Caco-2 (cell line): Measurements from ENCODE around the gene UFD1. TPM values are rescaled to one million over a fixed set of nuclear protein-coding genes. Genes with fewer than 3 reads are reported as not detected.
A peak's percentile ranks its signal among the peaks of the same experiment; 100 is the strongest.

Experiments
- BruUV-seq: library from RNA; stranded (reverse); fragments of 400-500 nt; replicated peaks from 2 replicates; lab custom pipeline; 2021; lab: Mats Ljungman, UMichigan
- CTCF ChIA-PET: fragments of 300-600 bp; sonication (Branson Sonifier 250); formaldehyde crosslinking; loops from one replicate; lab custom pipeline; 2022; ENCODE audit warnings: antibody characterized with exemption; lab: Charles Lee
- POLR2A ChIA-PET: fragments of 300-600 bp; sonication (Branson Sonifier 250); formaldehyde crosslinking; loops from one replicate; lab custom pipeline; 2022; ENCODE audit warnings: antibody characterized with exemption; lab: Charles Lee
- DNase-seq, 2 experiments: peaks; one replicate each; pipeline versions ENCODE4 v3.0.0 to v3.0.0-alpha.2; 2020 to 2022
- H3K27me3 ChIP-seq: replicated peaks from 2 replicates; pipeline ENCODE4 v1.6.0; 2011; ENCODE audit warnings: low read length; ENCODE audit not compliant: control insufficient read depth, insufficient read depth
- H3K36me3 ChIP-seq: 2 replicates; pipeline ENCODE4 v1.5.1; 2011; ENCODE audit warnings: low read length; ENCODE audit not compliant: control insufficient read depth, insufficient read depth
- H3K4me1 ChIP-seq: fragments of 250-450 bp; sonication (Bioruptor Pico); 2 replicates; pipeline ENCODE4 v1.5.1; 2020; ENCODE audit warnings: mild to moderate bottlenecking
- H3K4me3 ChIP-seq: 2 replicates; pipeline ENCODE4 v1.5.1; 2011; ENCODE audit warnings: low read depth, mild to moderate bottlenecking, control low read depth, low read length
- H3K9me3 ChIP-seq: fragments of 250-450 bp; sonication (Bioruptor Pico); 2 replicates; pipeline ENCODE4 v1.5.1; 2020; ENCODE audit warnings: mild to moderate bottlenecking, moderate library complexity
- H3K27ac Mint-ChIP-seq: one replicate; pipeline ENCODE4 v1.8.0; 2022; ENCODE audit warnings: mixed read lengths; ENCODE audit not compliant: unreplicated experiment
- H3K27me3 Mint-ChIP-seq: one replicate; pipeline ENCODE4 v1.8.0; 2022; ENCODE audit warnings: mixed read lengths; ENCODE audit not compliant: insufficient read depth, unreplicated experiment
- H3K36me3 Mint-ChIP-seq: one replicate; pipeline ENCODE4 v1.8.0; 2022; ENCODE audit warnings: mild to moderate bottlenecking, mixed read lengths; ENCODE audit not compliant: insufficient read depth, unreplicated experiment
- H3K4me1 Mint-ChIP-seq: one replicate; pipeline ENCODE4 v1.8.0; 2022; ENCODE audit warnings: low read depth, mixed read lengths; ENCODE audit not compliant: unreplicated experiment
- H3K4me3 Mint-ChIP-seq: one replicate; pipeline ENCODE4 v1.8.0; 2022; ENCODE audit warnings: mild to moderate bottlenecking, moderate library complexity, mixed read lengths; ENCODE audit not compliant: unreplicated experiment
- H3K9me3 Mint-ChIP-seq: one replicate; pipeline ENCODE4 v1.8.0; 2022; ENCODE audit warnings: mixed read lengths; ENCODE audit not compliant: unreplicated experiment
- CTCF ChIP-seq, 2 experiments: fragments of 200-600 bp in 1 of 2; IDR thresholded peaks; 1 replicate in 1 of 2; 2 replicates in 1 of 2; pipeline versions ENCODE4 v1.5.1 to v1.8.0; 2011 to 2022; ENCODE audit warnings: antibody characterized with exemption in 1 of 2, control low read depth in 1 of 2, inconsistent platforms in 1 of 2, low read depth in 1 of 2, low read length in 1 of 2, mild to moderate bottlenecking in 1 of 2, moderate library complexity in 1 of 2; ENCODE audit not compliant: insufficient read depth in 1 of 2, severe bottlenecking in 1 of 2, unreplicated experiment in 1 of 2
- intact Hi-C: fragments of 100-400 bp; cut with micrococcal nuclease; formaldehyde crosslinking; loops from one replicate; pipeline ENCODE4 v1.10.0; 2022; ENCODE audit not compliant: unreplicated experiment
- total RNA-seq: library from RNA; stranded (reverse); gene quantifications from 2 replicates; pipeline ENCODE4 v1.2.3, GENCODE V29; 2022

The UFD1 gene
- total RNA-seq, 1 experiment from 2014 or later = 102 TPM

DNA sequence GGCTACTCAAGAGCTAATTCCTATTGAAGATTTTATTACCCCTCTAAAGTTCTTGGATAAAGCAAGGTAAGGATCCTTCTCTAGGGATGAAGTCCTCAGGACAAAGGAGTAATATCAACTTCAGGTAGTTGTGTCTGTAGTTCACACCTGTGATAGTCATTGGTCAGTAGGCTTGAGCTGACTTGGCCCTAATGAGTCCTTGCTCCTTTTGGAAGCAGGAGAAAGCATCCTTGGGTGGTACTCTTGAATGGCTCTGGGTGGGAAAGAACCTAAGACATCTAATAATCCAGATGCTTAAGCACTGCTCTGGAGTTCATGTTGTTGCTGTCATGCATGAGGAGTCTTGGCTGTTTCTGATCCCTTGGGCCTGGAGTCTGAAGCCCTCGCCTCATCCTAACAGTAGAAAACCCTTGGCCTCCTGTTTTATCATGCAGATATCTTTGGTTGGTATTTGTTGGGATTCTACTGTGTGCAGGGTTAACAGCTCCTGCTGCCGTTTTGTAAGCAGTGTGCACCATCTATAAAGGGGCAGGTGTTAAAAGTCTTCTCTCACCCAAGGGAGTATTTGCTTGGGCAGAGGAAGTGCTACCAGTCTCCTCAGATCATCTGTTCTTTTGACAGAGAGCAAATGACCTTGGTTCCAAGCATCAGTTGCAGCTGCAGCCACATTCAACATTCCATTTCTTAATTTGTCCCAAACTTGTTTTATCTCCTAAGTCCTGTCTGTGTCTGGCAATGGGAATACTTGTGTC lies 44.0 kb downstream of the UFD1 start:
- Mint-ChIP-seq H3K27me3 (no peaks in the 10 kb centered on the region), H3K4me1 (peaks cover 6% of the 10 kb centered on the region), H3K27ac (no peak overlapping the region), H3K4me3 (no peak overlapping the region), H3K36me3 (peaks cover 39% of the 10 kb centered on the region), H3K9me3 (no peaks in the 10 kb centered on the region)
- CTCF ChIA-PET = no interaction called here
- peaks cover 3% of the 10 kb centered on the region; the same call in 1 of the 2 replicates for H3K4me1 ChIP-seq
- H3K9me3 ChIP-seq = no peaks in the 10 kb centered on the region
- no TSS peak for BruUV-seq
- H3K27me3 ChIP-seq = no peaks in the 10 kb centered on the region
- H3K36me3 ChIP-seq = no peaks in the 10 kb centered on the region
- TF ChIP-seq CTCF (IDR thresholded peaks at IDR 0.05; ENCODE audit: insufficient read depth in 1 of 2, low read depth in 1 of 2, low read length in 1 of 2, severe bottlenecking in 1 of 2, unreplicated experiment in 1 of 2) = no peak
- DNase-seq = no peak
- intact Hi-C loops = no loop called here
- H3K4me3 ChIP-seq = no peak overlapping the region
- POLR2A ChIA-PET = no interaction called here

DNA sequence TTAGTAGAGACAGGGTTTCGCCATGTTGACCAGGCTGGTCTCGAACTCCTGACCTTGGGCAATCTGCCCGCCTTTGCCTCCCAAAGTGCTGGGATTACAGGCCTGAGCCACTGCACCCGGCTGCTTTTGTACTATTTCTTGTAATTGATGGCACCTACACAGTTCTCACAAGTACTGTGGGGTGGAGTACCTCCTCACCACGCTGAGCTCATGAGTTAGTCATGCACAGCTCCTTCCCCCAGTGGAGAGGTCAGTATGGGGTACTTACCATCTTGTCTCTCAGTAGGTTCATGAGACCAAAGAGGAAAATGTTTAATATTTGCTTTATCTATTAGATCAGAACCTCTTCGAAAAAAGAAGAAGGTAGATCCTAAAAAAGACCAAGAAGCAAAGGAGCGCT lies 44.6 kb downstream of the UFD1 start:
- ChIA-PET CTCF (no interaction called here), POLR2A (interaction anchor here (0.7 kb wide), 1 partner anchor 163 kb away, joined by 6 read pairs; no protein-coding TSS in a partner anchor)
- Mint-ChIP-seq H3K27ac (no peak overlapping the region), H3K27me3 (no peaks in the 10 kb centered on the region), H3K4me1 (peaks cover 8% of the 10 kb centered on the region), H3K36me3 (peaks cover 36% of the 10 kb centered on the region), H3K4me3 (no peak overlapping the region), H3K9me3 (no peaks in the 10 kb centered on the region)
- BruUV-seq = no TSS peak
- intact Hi-C loops = no loop called here
- no peaks in the 10 kb centered on the region for H3K36me3 ChIP-seq
- no peak for DNase-seq
- H3K27me3 ChIP-seq = no peaks in the 10 kb centered on the region
- no peaks in the 10 kb centered on the region for H3K9me3 ChIP-seq
- H3K4me3 ChIP-seq = no peak overlapping the region
- no peak for TF ChIP-seq CTCF (IDR thresholded peaks at IDR 0.05; ENCODE audit: insufficient read depth in 1 of 2, low read depth in 1 of 2, low read length in 1 of 2, severe bottlenecking in 1 of 2, unreplicated experiment in 1 of 2)
- peaks cover 9% of the 10 kb centered on the region; the same call in 1 of the 2 replicates for H3K4me1 ChIP-seq

DNA sequence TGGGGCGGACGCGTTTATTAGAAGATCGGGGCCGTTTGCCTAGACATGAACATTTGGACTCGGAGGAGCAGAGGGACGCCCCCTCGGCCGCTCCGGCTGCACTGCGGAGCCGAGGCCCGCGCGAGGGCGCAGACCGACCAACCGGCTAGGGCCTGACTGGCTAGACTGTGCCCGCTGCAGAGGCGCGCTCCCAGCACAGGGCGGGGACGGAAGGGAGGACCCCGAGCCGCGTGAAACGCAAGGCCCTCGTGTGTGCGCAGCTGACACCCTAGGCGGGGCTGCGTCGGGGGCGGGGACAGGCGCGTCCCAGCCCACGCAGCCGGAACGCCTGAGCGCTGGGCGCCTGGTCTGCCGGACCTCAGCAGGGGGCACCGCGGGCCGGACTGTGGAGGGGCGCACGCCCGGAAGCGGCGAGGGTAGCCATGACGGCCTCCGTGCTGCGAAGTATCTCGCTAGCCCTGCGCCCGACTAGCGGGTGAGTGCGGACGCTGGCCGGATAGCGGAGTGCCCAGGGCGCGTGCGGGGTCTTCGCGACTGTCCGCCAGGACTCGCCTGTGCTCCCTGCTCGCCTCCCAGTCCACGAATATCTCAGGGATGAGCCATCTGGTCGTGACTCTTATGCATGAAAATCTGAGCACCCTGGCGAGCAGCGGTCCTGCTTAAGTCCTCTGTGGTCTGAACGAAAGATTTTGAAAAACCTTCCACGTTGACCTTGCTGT lies 46.7 kb downstream of the UFD1 start, which contains the start of gene MRPL40:
TSS of gene MRPL40 (plus strand) at position 413 of the 719 bp plus-strand sequence. CDS start at position 423, 10 bp downstream.
- CTCF ChIA-PET = interaction anchor here (0.6 to 1.0 kb wide), 3 partner anchors 11 to 30 kb away, joined by 3 to 4 read pairs (median 3); no protein-coding TSS in a partner anchor
- intact Hi-C loops = loop anchor here (2.0 kb wide), 2 partner anchors 15 to 47 kb away; partner anchors contain the start of genes C22orf39, CDC45 and UFD1

More for the DNA sequence above, 46.7 kb downstream of the UFD1 start, which contains the start of gene MRPL40:
- Mint-ChIP-seq H3K36me3 (peaks cover 36% of the 10 kb centered on the region), H3K27ac (peak within 1 kb of the TSS; percentile 85), H3K27me3 (no peaks in the 10 kb centered on the region), H3K9me3 (no peaks in the 10 kb centered on the region), H3K4me1 (peaks cover 8% of the 10 kb centered on the region), H3K4me3 (peak within 1 kb of the TSS; percentile 80)
- POLR2A ChIA-PET = interaction anchor here (1.0 to 1.6 kb wide), 3 partner anchors 15 to 141 kb away, joined by 3 to 8 read pairs (median 6); partner anchors contain the start of genes C22orf39, CLTCL1 and UFD1
- peaks cover 9% of the 10 kb centered on the region; the same call in 1 of the 2 replicates for H3K4me1 ChIP-seq
- DNase-seq = peak; percentile 93 to 95
- H3K4me3 ChIP-seq = peak within 1 kb of the TSS; percentile 64
- no peaks in the 10 kb centered on the region for H3K9me3 ChIP-seq
- no TSS peak for BruUV-seq
- no peaks in the 10 kb centered on the region; the same call in 1 of the 2 replicates for H3K36me3 ChIP-seq
- no peak for TF ChIP-seq CTCF (IDR thresholded peaks at IDR 0.05; ENCODE audit: insufficient read depth in 1 of 2, low read depth in 1 of 2, low read length in 1 of 2, severe bottlenecking in 1 of 2, unreplicated experiment in 1 of 2)
- no peaks in the 10 kb centered on the region for H3K27me3 ChIP-seq
